Sigmoid colon (tissue), 4 donors: ENCODE data around the gene RUFY1.

ENCODE experiments used
- CTCF ChIP-seq, 4 experiments: fragments of 450-650 bp in 3 of 4; fragments of 200-600 bp in 1 of 4; IDR thresholded peaks; one replicate each; pipeline ENCODE4 v1.5.1; 2016 to 2019; ENCODE audit warnings: antibody characterized with exemption in 4 of 4, mild to moderate bottlenecking in 3 of 4, moderate library complexity in 2 of 4
- EP300 ChIP-seq, 4 donors: sonication (generic); formaldehyde crosslinking; IDR thresholded peaks; one replicate each; pipeline ENCODE4 v1.6.1; 2017; ENCODE audit warnings: antibody characterized with exemption in 4 of 4
- POLR2A ChIP-seq, 2 donors: fragments of 450-650 bp; IDR thresholded peaks; one replicate each; pipeline ENCODE4 v1.6.1; 2016; ENCODE audit warnings: antibody characterized with exemption in 2 of 2, mild to moderate bottlenecking in 2 of 2, moderate library complexity in 2 of 2

GRCh38 chr5:179618923-179619554, 68.7 kb downstream of the RUFY1 start:
- TF ChIP-seq CTCF (IDR thresholded peaks at IDR 0.05) (no peak), POLR2A (IDR thresholded peaks at IDR 0.05) (no peak), EP300 (IDR thresholded peaks at IDR 0.05) (no peak)
